Left ventricle myocardium inferior (tissue), 1 donor: ENCODE data around the gene MECR. TPM values are rescaled to one million over a fixed set of nuclear protein-coding genes. Genes with fewer than 3 reads are reported as not detected.

Experiments used
- DNase-seq: peaks from one replicate; pipeline ENCODE4 v3.0.0-alpha.2; 2020
- H3K27ac ChIP-seq: fragments of 200-600 bp; replicated peaks from 2 replicates; pipeline ENCODE4 v1.8.0; 2021
- H3K27me3 ChIP-seq: fragments of 200-600 bp; 2 replicates; pipeline ENCODE4 v1.8.0; 2021; ENCODE audit warnings: low read depth
- H3K36me3 ChIP-seq: fragments of 200-600 bp; 2 replicates; pipeline ENCODE4 v1.8.0; 2021
- H3K4me1 ChIP-seq: fragments of 200-600 bp; 2 replicates; pipeline ENCODE4 v1.8.0; 2021
- H3K4me3 ChIP-seq: fragments of 200-600 bp; 2 replicates; pipeline ENCODE4 v1.8.0; 2021; ENCODE audit warnings: mild to moderate bottlenecking, moderate library complexity
- H3K9me3 ChIP-seq: fragments of 200-600 bp; replicated peaks from 2 replicates; pipeline ENCODE4 v1.8.0; 2021
- intact Hi-C: fragments of 100-400 bp; cut with micrococcal nuclease; formaldehyde crosslinking; loops from one replicate; pipeline ENCODE4 v1.11.0; 2022
- total RNA-seq: library from RNA; stranded (reverse); fragmentation: NEBNext Ultra II Directional; extraction: Animal tissue kit (Norgen Biotek cat#: 25700); gene quantifications from one replicate; pipeline ENCODE4 v1.2.1, GENCODE V29; 2021
- TF ChIP-seq, protein P1 (sequence below): fragments of 200-600 bp; IDR thresholded peaks from 2 replicates; pipeline ENCODE4 v1.8.0; 2021; ENCODE audit warnings: antibody characterized with exemption, mild to moderate bottlenecking, borderline replicate concordance
- donor health status: DM: no; HTN: yes; CAD: no; lungs with severe emphysema.

MECR gene
- total RNA-seq, 1 donor from 2014 or later: 30.8 TPM

DNA sequence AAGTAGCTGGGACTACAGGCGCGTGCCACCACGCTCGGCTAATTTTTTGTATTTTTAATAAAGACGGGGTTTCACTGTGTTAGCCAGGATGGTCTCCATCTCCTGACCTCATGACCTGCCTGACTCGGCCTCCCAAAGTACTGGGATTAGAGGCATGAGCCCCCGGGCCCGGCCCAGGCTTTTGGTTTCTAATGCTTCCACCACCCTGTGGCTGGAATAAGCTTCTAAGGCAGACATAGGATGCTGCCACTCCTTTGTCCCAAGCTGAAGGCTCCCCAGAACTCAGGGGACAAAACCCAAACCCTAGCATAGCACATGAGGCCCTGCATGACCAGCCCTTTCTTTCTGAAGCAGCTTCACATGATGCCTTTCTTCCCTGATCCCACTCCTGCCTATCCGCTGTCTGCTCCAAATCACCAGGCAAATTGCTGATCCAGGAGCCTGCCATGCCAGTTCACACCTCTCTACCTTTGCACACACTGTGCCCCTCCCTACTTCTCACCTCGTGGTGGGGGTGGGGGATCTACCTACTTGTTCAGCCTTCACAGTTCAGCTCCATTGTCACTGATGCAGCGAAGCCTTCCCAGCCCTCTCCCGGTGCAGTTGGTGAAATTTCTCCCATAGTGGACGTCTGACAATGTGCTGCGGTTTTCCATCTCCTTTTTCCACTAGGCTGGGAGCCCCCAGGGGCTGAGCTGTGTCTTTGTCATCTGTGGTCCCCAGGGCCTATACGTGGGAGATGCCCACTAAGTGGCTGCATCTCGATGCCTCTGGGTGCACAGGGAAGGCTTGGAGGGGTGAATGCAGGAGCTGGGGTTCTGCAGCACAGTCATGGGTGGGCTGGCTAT is 12.5 kb upstream of the MECR start:
- intact Hi-C loops: loop anchor here (10.0 kb wide), 1 partner anchor 1462 kb away; no protein-coding TSS in a partner anchor
- no peaks in the 10 kb centered on the region for H3K36me3 ChIP-seq
- peaks cover 8% of the 10 kb centered on the region for H3K27me3 ChIP-seq
- H3K9me3 ChIP-seq: no peaks in the 10 kb centered on the region
- peaks cover 5% of the 10 kb centered on the region for H3K4me1 ChIP-seq
- H3K4me3 ChIP-seq: no peak overlapping the region
- no peak overlapping the region for H3K27ac ChIP-seq
- DNase-seq: no peak
- TF ChIP-seq, protein P1, sequence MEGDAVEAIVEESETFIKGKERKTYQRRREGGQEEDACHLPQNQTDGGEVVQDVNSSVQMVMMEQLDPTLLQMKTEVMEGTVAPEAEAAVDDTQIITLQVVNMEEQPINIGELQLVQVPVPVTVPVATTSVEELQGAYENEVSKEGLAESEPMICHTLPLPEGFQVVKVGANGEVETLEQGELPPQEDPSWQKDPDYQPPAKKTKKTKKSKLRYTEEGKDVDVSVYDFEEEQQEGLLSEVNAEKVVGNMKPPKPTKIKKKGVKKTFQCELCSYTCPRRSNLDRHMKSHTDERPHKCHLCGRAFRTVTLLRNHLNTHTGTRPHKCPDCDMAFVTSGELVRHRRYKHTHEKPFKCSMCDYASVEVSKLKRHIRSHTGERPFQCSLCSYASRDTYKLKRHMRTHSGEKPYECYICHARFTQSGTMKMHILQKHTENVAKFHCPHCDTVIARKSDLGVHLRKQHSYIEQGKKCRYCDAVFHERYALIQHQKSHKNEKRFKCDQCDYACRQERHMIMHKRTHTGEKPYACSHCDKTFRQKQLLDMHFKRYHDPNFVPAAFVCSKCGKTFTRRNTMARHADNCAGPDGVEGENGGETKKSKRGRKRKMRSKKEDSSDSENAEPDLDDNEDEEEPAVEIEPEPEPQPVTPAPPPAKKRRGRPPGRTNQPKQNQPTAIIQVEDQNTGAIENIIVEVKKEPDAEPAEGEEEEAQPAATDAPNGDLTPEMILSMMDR: no peak

DNA sequence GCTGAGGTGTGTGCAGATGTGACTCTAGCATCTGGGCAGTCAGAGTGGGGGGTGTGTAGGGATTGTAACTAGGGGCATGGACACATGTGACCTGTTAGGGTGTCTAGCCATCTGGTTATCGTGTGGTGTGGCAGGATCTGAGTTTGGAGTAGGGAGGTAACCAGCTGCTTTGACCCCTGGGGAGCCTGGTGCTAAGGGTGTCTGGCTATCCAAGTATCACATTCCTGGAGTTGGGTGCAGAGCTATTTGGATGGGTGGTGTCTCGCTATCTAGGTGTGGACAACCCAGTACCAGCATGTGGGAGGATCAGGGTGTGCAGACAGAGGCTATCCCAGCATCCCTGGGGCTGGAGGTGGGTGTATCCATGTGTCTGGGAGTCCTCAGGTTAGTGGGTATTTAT is 10.3 kb upstream of the MECR start:
- Histone ChIP-seq H3K4me3 (no peak overlapping the region), H3K9me3 (no peaks in the 10 kb centered on the region), H3K27ac (no peak overlapping the region), H3K27me3 (peaks cover 8% of the 10 kb centered on the region), H3K36me3 (no peaks in the 10 kb centered on the region), H3K4me1 (peaks cover 22% of the 10 kb centered on the region)
- intact Hi-C loops: loop anchor here (10.0 kb wide), 1 partner anchor 1464 kb away; no protein-coding TSS in a partner anchor
- TF ChIP-seq, protein P1: no peak
- no peak for DNase-seq

DNA sequence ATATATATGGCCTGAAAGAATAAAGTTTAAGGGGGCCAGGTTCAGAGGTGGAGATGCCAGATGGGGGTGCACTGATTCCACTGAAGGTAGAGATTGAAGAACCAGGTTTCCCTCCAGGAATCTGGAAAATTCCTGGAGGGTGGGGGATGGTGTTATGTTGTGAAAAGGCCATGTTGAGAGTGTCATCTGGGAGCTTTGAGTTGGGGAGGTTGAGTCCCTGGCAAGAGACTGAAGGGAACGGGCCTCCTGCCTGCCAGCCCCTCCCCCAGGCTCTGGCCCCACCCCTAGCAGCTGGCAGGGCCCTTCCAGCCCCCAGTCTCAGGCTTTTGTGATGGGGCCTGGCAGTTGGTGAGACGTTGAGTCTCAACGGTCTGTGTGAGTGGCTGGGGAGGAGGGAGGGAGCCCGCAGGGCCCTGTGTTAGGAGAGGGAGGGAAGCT is 9.7 kb upstream of the MECR start:
- intact Hi-C loops: loop anchor here (10.0 kb wide), 1 partner anchor 1464 kb away; no protein-coding TSS in a partner anchor

DNA sequence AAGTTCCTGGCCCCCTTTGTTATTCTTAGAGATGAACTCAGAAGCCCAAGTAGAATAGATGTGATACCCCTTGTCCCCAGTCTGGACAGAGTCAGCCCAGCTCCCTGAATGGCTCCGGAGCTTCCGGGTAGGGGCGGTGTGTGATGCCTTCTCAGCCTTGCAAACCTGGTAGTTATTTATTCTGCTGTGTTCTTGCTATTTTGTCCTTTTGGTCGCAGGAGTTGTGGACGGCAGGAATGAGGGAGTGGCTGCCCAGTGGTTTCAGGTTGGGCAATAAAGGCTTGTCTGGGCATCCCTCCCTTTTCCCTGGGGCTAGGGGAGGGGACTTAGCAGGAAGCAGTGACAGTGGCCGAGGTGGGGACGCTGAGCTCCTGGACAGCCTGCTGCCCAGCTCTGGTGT is 8.4 kb upstream of the MECR start:
- H3K36me3 ChIP-seq: no peaks in the 10 kb centered on the region
- no peaks in the 10 kb centered on the region for H3K9me3 ChIP-seq
- DNase-seq: no peak
- peaks cover 24% of the 10 kb centered on the region for H3K4me1 ChIP-seq
- no peak overlapping the region for H3K4me3 ChIP-seq
- H3K27me3 ChIP-seq: peaks cover 8% of the 10 kb centered on the region
- H3K27ac ChIP-seq: no peak overlapping the region
- TF ChIP-seq, protein P1: no peak
- intact Hi-C loops: no loop called here

More for the DNA sequence above, 9.7 kb upstream of the MECR start:
- no peak overlapping the region for H3K27ac ChIP-seq
- no peaks in the 10 kb centered on the region for H3K9me3 ChIP-seq
- DNase-seq: no peak
- peaks cover 24% of the 10 kb centered on the region for H3K4me1 ChIP-seq
- H3K36me3 ChIP-seq: no peaks in the 10 kb centered on the region
- TF ChIP-seq, protein P1: no peak
- peaks cover 8% of the 10 kb centered on the region for H3K27me3 ChIP-seq
- no peak overlapping the region for H3K4me3 ChIP-seq

DNA sequence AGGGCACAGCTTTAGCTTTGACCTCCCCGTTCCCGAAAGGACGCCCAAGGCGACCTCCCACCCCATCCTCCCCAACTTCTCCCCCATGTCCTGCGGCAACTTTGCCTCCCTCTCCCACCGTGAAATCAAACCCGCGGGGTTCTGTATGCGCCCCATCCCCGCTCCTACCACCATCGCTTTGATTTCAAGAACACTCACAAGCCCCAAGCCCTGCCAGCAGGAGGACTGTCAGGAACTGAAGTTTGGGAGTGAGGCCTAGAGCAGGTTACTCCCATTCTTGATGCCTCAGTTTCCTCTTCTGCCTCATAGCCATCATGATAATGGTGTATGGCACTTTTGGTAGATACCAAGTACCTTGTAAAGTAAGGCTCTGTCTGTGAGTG is 7.9 kb upstream of the MECR start:
- Histone ChIP-seq H3K9me3 (no peaks in the 10 kb centered on the region), H3K4me3 (peak overlapping the region; percentile 77), H3K27me3 (peaks cover 8% of the 10 kb centered on the region), H3K36me3 (no peaks in the 10 kb centered on the region), H3K27ac (peak overlapping the region; percentile 75), H3K4me1 (peaks cover 24% of the 10 kb centered on the region)
- intact Hi-C loops: no loop called here
- TF ChIP-seq, protein P1: no peak
- no peak for DNase-seq
